ENCODE results near the gene TSSK2.

Gene TSSK2

DNA sequence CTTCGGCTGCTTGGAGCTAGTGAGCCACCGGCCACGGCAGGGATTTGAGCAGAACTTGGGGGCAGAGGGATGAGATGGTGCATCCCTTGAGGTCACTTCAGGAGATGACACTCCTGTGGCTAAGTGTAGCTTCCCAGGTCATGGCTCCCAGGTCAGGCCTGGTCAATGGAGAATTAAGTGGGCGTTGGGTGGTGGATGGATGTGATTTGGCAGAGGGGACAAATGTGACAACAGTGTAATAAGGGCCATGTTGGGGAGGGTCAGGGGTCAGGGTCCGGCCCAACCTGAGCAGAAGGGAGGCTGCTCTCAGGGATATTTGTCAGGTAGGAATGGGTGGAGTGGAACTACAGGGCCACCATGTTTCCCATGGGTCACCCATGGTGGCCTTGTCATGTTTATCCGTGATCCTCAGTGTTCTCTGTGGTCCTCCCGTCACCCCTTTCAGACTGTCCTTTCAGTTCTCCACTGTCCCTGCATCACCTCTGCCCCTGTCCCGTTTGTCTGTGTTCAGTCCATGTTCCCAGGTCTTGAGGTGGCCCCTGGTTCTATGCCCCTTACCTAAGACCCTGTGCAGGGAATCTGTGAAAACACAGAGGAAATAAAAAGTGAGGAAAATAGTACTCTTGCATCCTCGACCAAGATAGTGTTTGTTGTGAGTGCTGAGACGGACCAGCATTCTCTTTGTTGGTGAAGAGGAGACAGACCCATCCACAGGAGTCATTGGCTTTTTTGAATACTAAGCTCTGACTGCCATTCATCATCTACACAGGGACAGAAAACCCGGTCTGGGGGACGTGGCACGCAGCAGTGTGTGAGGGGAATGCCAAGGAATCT, 41.3 kb downstream of the TSSK2 start:
- DNase-seq = no peak

GRCh38 chr22:19173047-19174035, 42.2 kb downstream of the TSSK2 start:
- no peak for DNase-seq

GRCh38 chr22:19174106-19175025, 43.3 kb downstream of the TSSK2 start:
- DNase-seq = peak; percentile 25

GRCh38 chr22:19175026-19175601, 44.0 kb downstream of the TSSK2 start:
- no peak for DNase-seq

DNA sequence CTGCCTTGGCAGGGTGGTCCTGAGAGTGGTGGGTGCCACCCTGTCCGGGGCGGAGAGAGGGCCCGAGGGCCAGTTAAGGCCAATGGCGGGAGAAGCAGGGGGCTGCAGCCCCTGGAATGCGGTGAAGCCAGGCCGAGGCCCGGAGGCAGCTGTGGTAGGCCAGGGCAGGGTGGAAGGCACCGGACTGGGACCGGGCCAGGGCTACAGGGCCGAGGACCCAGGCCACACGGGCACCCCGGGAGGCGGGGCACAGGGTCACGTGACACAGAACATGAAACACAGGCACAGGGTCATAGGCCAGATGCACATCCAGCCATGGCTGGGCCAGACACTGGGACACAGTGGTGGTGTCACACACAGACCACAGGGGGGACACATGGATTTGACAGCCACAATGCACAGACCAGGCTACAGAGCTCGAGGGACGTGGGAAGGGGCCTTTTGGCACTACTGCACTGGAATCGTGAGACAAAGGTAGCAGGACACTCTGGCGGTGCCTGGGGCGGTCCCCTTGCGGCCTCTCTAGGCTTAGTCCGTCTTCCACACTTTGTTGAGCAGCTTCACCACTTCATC, 44.6 kb downstream of the TSSK2 start:
- DNase-seq = no peak

GRCh38 chr22:19176175-19176643, 45.1 kb downstream of the TSSK2 start:
- DNase-seq = no peak

DNA sequence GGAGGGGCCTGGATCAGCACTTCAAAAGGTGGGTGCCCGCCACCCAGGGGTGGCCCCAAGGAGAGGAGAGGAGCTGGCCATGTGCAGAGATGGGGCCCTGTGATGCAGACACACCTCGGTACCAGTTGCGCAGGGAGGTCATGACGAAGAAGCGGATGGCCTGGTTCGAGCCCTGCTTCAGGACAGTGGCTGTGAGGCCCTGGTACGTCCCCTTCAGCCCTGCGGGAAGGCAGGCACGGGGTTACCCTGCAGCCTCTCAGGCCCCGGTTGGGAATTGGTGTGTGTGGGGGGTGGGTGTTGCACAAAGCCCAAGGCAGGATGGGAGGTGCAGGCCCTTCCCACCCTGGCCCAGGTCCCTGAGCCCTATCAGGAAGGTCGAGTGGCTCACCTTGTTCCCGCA, 45.6 kb downstream of the TSSK2 start:
- DNase-seq = no peak

GRCh38 chr22:19177164-19178064, 46.3 kb downstream of the TSSK2 start:
- no peak for DNase-seq

- no peak for DNase-seq
Observed at GRCh38 chr22:19178065-19178656, 47.1 kb downstream of the TSSK2 start.

DNA sequence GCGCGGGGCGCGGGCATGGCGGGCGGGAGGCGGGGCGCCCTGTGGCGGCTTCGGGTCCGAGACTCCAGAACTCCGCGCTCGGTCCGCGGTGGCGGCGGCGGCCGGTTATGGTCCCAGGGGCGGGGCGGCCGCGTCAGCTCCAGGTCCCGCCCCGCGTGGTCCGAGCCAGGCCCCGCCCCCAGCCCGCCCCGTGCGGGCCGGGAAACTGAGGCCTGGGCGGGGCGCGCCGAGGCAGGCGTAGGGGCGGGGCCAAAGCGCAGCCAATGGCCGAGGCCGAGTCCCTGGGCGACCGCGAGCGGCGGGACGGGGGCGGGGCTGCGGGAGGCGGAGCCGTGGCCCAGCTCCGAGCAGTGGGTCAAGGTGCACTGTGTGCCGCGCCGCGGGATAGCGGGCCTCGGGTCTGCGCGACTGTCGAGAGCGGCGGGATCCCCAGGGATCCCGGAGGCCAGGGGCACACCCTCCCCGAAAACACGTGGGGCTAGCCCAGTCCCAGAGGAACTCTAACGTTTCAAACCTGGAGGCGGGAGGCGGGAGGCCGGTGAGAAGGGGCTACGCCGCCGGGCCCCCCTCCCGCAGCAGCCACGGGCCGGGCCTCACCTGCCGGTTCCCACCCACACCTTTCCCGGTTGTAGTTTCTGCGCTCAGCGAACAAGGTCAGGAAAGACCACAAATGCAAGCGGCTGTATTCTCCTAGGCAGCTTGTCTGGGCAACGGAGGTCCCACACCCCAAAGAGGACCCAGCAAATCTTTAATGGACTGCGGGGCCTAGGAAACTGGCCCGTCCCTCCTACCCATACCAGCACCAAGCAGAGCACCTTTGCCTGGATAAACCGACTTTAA, 47.8 kb downstream of the TSSK2 start, which contains the start of gene SLC25A1:
TSS of gene SLC25A1 (minus strand) at position 80 of the 840 bp plus-strand sequence. CDS start at position 17, 63 bp downstream.
- DNase-seq = peak; percentile 77

DNA sequence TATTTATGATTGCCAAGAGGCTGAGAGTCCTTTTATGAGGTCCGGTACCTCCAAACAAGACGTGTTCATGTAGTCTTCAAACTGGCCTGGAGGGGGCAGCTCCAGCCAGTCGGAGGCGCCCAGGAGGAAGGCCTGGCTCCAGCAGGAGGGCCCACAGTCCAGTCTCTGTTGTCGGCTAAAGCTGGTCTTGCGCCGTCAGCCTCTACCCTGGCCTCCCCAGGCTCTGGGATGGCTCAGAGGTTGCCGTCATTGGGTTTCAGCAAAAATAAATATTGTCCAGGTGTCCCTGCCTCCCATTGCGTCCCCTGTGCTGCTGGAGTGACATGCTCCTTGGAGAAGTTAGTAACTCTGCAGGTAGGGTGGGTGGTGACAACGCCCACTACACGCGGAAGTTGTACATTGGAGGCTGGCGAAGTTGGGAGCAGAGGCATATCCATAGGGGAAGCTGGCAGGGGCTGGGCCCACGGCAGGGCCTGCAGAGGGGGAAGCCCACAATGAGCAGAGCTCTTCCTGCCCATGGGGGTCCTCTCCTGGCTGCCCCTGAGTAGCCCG, 48.5 kb downstream of the TSSK2 start:
- peak; percentile 55 for DNase-seq

- DNase-seq = no peak
Observed at GRCh38 chr22:19180234-19180633, 49.1 kb downstream of the TSSK2 start.

DNA sequence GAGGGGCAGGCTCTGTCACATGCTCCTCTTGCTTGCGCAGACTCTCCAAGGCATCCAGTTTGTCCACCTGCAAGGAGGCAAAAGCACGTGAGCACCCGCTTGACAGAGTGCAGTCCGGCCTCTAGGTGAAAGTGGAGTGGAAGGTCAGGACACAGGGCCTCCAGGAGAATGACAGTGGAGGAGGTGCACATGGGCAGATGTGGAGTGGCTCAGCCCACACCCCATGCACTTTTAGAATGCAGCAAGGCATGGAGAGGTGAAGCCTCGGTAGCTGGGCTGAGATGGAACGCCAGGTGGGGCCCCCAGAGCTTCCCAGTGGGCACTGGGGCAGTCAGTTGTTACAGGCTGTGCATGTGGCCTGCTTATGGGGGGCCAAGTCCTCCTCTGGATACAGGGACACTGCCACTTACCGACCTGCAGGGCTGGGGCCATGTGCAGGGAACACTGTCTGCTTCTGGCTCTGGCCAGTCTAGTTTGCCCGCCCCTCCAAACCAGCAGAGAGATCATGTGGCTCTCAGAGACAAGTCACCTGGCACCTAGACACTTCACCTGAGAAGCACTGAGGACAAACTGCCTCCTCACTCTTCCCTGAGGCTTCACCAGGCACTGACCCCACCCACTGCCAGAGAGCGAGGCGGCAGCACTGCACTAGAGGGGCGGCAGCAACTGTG, 49.8 kb downstream of the TSSK2 start:
- DNase-seq = no peak

DNA sequence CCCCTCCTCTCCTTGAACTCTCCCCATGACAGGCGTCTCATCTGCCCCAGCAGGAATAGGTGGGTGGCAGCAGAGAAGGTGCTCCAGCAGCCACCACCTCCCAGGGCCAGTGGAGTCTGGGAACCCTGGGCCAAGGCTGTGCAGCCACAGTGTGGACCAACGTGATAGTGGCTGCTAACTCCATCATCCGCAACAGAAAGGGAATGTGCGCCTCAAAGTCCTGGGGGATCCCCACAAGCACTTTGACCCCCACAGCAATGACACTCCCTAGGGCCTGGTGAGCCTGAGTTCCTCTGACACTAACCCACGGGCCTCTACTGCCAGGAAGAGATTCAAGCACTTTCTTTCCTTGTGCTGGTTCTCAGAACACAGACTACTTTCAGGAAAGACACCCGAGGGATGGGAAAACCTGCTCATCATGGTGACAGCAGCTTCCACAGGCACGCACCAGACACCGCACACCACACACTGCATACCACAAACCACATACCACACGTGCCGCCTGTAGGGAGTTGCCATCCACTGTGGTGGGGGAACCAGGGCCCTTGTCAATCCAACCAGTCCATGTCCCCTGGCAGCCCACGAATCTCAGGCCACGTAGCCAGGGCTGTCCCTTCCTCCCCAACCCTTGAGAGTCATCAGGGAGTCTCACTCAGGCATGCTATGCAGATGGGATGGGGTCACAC, 50.8 kb downstream of the TSSK2 start:
- no peak for DNase-seq

All from GDM1 (cell line).